ENCODE data around the gene C4orf50.

Gene C4orf50

GRCh38 chr4:6018331-6018730 lies at the start of gene C4orf50:
Gene C4orf50, minus strand, starts transcription at chr4:6018431.
- ChIA-PET POLR2A (no interaction called here), CTCF (no interaction called here)
- DNase-seq (ENCODE audit: extremely low spot score): no peak
- no peak for TF ChIP-seq FOXM1 (IDR thresholded peaks at IDR 0.05; ENCODE audit: borderline replicate concordance)

- no peak for DNase-seq (ENCODE audit: extremely low spot score)
- ChIA-PET POLR2A (no interaction called here), CTCF (no interaction called here)
- TF ChIP-seq BHLHE40 (IDR thresholded peaks at IDR 0.05; ENCODE audit: borderline replicate concordance): no peak
- TF ChIP-seq TARDBP (IDR thresholded peaks at IDR 0.05): no peak
- no peak for TF ChIP-seq PKNOX1 (IDR thresholded peaks at IDR 0.05)
- TF ChIP-seq SUZ12 (IDR thresholded peaks at IDR 0.05): no peak
- TF ChIP-seq NFRKB (IDR thresholded peaks at IDR 0.05): no peak
- TF ChIP-seq FOXM1 (IDR thresholded peaks at IDR 0.05; ENCODE audit: borderline replicate concordance): no peak
- TF ChIP-seq FOXA1 (IDR thresholded peaks at IDR 0.05): no peak
- no peak for TF ChIP-seq CTBP1 (IDR thresholded peaks at IDR 0.05; ENCODE audit: borderline replicate concordance)
- no peak for TF ChIP-seq SP1 (IDR thresholded peaks at IDR 0.05)
These were observed 47.8 kb upstream of the C4orf50 start for GRCh38 chr4:6065934-6066590.

GRCh38 chr4:6065166-6065565 lies 46.9 kb upstream of the C4orf50 start:
- POLR2A ChIA-PET: no interaction called here
- CTCF ChIA-PET: no interaction called here
- no peak for DNase-seq (ENCODE audit: extremely low spot score)
- TF ChIP-seq BHLHE40 (IDR thresholded peaks at IDR 0.05; ENCODE audit: borderline replicate concordance): no peak
- TF ChIP-seq L3MBTL2 (conservative IDR thresholded peaks at IDR 0.05): no peak
- TF ChIP-seq ARNT (IDR thresholded peaks at IDR 0.05): no peak
- TF ChIP-seq FOXM1 (IDR thresholded peaks at IDR 0.05; ENCODE audit: borderline replicate concordance): no peak
- no peak for TF ChIP-seq SP1 (IDR thresholded peaks at IDR 0.05)
- no peak for TF ChIP-seq CTBP1 (IDR thresholded peaks at IDR 0.05; ENCODE audit: borderline replicate concordance)
- no peak for TF ChIP-seq SUZ12 (IDR thresholded peaks at IDR 0.05)
- no peak for TF ChIP-seq HDGF (IDR thresholded peaks at IDR 0.05; ENCODE audit: borderline replicate concordance)
- TF ChIP-seq PKNOX1 (IDR thresholded peaks at IDR 0.05): no peak
- no peak for TF ChIP-seq FOXA1 (IDR thresholded peaks at IDR 0.05)
- TF ChIP-seq ZNF384 (IDR thresholded peaks at IDR 0.05): no peak
- no peak for TF ChIP-seq FOXK2 (IDR thresholded peaks at IDR 0.05)

- CTCF ChIA-PET: no interaction called here
- DNase-seq (ENCODE audit: extremely low spot score): no peak
- TF ChIP-seq ZNF384 (IDR thresholded peaks at IDR 0.05) (no peak), BHLHE40 (IDR thresholded peaks at IDR 0.05; ENCODE audit: borderline replicate concordance) (no peak), FOXA1 (IDR thresholded peaks at IDR 0.05) (no peak), LEF1 (IDR thresholded peaks at IDR 0.05; ENCODE audit: borderline replicate concordance) (no peak), ARNT (IDR thresholded peaks at IDR 0.05) (no peak), FOXK2 (IDR thresholded peaks at IDR 0.05) (no peak), PKNOX1 (IDR thresholded peaks at IDR 0.05) (no peak), TARDBP (IDR thresholded peaks at IDR 0.05) (no peak), L3MBTL2 (conservative IDR thresholded peaks at IDR 0.05) (no peak), SP1 (IDR thresholded peaks at IDR 0.05) (no peak), NFRKB (IDR thresholded peaks at IDR 0.05) (no peak), ELF4 (IDR thresholded peaks at IDR 0.05) (no peak), SUZ12 (IDR thresholded peaks at IDR 0.05) (no peak), FOXM1 (IDR thresholded peaks at IDR 0.05; ENCODE audit: borderline replicate concordance) (no peak), CTBP1 (IDR thresholded peaks at IDR 0.05; ENCODE audit: borderline replicate concordance) (no peak), HDGF (IDR thresholded peaks at IDR 0.05; ENCODE audit: borderline replicate concordance) (no peak)
- POLR2A ChIA-PET: no interaction called here
These were observed 46.2 kb upstream of the C4orf50 start for GRCh38 chr4:6064383-6064782.

GRCh38 chr4:6063684-6064083 lies 45.5 kb upstream of the C4orf50 start:
- no peak for DNase-seq (ENCODE audit: extremely low spot score)
- CTCF ChIA-PET: no interaction called here
- TF ChIP-seq ELF4 (IDR thresholded peaks at IDR 0.05): no peak
- no peak for TF ChIP-seq PKNOX1 (IDR thresholded peaks at IDR 0.05)
- TF ChIP-seq FOXA1 (IDR thresholded peaks at IDR 0.05): no peak
- POLR2A ChIA-PET: no interaction called here

- DNase-seq (ENCODE audit: extremely low spot score): no peak
- no peak for TF ChIP-seq SP1 (IDR thresholded peaks at IDR 0.05)
- TF ChIP-seq LEF1 (IDR thresholded peaks at IDR 0.05; ENCODE audit: borderline replicate concordance): no peak
- no peak for TF ChIP-seq ARNT (IDR thresholded peaks at IDR 0.05)
- TF ChIP-seq TARDBP (IDR thresholded peaks at IDR 0.05): no peak
- no peak for TF ChIP-seq FOXK2 (IDR thresholded peaks at IDR 0.05)
- TF ChIP-seq SUZ12 (IDR thresholded peaks at IDR 0.05): no peak
- TF ChIP-seq ZNF384 (IDR thresholded peaks at IDR 0.05): no peak
- no peak for TF ChIP-seq NFRKB (IDR thresholded peaks at IDR 0.05)
- TF ChIP-seq CTBP1 (IDR thresholded peaks at IDR 0.05; ENCODE audit: borderline replicate concordance): no peak
- no peak for TF ChIP-seq HDGF (IDR thresholded peaks at IDR 0.05; ENCODE audit: borderline replicate concordance)
- TF ChIP-seq ELF4 (IDR thresholded peaks at IDR 0.05): no peak
- TF ChIP-seq L3MBTL2 (conservative IDR thresholded peaks at IDR 0.05): no peak
- TF ChIP-seq PKNOX1 (IDR thresholded peaks at IDR 0.05): no peak
- no peak for TF ChIP-seq FOXM1 (IDR thresholded peaks at IDR 0.05; ENCODE audit: borderline replicate concordance)
- no peak for TF ChIP-seq FOXA1 (IDR thresholded peaks at IDR 0.05)
- no peak for TF ChIP-seq BHLHE40 (IDR thresholded peaks at IDR 0.05; ENCODE audit: borderline replicate concordance)
- CTCF ChIA-PET: no interaction called here
- POLR2A ChIA-PET: no interaction called here
These were observed 43.9 kb upstream of the C4orf50 start for GRCh38 chr4:6062133-6062532.
